Dermis microvascular lymphatic vessel endothelial cell (primary cell): Measurements from ENCODE around the gene HTRA3. TPM values are rescaled to one million over a fixed set of nuclear protein-coding genes. Genes with fewer than 3 reads are reported as not detected.
A peak's percentile ranks its signal among the peaks of the same experiment; 100 is the strongest.

ENCODE experiments used
- DNase-seq, 2 donors: peaks; one replicate each; pipeline versions ENCODE4 v3.0.0 to v3.0.0-alpha.2; 2010; ENCODE audit warnings: low read depth in 2 of 2
- total RNA-seq: library from RNA; depleted of rRNA; stranded (reverse); fragments of >200 nt; gene quantifications from 2 replicates; pipeline ENCODE4 v1.2.1, GENCODE V29; 2014

HTRA3 gene
- total RNA-seq, 1 donor from 2014 or later: 1.4 TPM

DNA sequence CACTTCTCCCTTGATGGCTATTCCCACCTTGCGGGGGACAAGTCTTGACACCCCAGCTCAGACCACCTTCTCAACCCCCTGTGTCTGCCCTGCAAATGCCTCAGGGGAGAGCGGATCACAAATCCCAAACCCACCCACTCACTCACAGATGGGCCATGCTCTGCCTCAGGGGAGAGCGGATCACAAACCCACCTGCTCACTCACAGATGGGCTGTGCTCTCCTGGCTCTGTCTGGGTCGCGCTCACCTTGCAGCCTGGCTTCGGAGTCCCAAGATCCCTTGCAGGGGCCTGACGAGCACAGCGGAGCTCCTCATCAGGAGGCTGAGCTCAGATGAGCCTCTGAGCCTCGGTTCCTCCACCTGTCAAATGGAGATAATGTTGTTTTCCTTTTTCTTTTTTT is 38.6 kb downstream of the HTRA3 start:
- no peak for DNase-seq

DNA sequence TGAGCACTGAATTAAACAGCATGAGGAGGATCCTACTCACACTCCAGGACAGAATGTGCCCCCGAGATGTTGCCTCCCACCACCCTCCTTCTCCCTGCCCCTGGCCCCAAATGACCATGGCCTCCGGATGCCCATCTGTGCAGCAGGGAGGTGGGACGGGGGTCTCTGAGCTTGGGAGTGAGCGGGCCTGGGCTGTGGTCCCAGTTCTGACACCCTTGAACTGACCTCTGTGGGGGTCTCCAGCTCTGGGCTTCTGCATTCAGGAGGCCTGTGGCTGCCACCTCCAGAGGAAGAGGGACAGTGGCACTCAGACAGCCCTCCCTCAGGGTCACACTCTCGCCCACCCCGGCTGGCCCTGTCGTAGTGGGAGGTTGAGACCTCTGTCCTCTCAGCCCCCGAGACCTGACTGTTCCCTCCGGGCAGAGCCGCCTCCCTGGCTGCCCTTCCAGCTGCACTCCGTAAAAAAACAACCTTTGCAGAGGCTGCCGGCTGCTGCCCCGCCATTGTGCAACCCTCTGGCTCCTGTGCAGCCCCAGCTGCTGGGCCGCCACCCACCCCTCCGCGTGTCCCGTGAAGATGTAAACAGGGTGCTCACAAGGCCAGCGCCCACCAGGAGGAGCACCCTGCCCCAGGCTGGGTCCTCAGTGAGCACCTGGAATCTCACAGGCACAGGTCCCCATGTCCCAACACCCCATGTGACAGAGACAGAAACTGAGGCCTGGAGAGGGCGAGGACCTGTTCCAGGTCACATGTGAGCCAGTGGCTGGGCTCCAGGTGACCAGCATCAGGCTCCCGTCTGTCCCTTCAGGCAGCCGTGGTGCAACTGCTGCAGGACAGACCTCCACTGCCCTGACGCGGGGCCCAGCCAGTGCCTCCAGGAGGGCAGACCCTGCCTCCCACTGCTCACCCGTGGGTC is 39.6 kb downstream of the HTRA3 start:
- DNase-seq: no peak

DNA sequence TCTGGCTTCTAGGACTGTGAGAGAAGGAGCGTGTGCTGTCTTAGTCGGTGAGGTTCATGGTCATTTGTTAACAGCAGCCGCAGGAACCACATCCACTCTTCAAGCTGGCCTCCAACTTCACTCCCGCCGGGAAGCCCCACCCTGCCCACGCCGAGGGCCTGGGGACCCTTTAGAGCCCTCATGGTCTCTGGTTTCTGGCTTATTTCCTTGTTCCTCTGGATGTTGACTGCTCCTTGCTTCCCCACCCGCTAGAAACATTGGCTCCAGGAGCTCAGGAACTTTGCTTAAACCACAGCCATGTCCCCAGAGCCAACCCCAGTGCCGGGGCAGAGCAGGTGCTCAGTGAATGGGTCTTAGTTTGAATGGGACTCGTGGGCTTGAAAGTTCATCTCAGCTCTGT is 40.8 kb downstream of the HTRA3 start:
- no peak for DNase-seq

DNA sequence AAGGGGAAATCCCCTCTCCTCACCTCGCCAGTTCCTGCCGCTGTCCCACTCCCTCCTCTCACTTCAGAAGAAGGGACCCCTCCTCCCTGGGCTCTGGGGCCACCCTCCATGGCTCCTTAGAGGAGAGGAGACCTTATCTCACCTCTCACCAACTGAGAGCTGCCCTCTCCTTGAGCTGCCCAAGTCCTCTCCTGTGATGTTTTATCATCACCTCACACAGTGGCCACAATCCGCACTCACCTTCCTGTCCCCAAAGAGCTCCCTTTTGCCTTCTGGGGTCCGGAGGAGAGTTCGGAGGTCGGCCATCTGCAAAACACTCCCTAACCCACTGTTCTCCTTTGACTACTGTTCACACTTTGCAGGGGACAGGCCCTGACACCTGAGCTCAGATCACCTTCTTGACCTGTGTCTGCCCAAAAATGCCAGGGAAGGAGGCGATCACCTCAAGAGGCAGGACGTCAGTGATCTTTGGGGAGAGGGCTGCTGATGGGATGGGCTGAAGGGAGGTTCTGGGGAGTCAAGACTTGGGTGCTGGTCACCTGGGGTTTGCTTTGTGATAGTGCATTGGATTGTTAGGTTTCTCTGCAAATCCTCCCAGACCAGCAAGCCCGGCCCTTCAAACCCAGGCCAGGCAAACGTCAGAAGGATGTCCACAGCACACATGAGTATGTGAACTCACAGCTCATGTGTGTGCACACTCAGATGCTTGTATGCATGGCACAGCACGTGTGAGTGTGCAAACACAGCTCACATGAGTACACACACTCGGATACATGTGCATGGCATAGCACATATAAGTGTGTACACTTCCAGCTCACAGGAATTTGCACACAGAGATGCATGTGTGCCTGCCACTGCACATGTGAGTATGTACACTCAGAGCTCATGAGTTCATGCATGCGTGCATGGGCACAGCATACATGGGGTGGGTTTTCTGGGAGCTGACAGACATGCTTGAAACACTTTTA is 41.8 kb downstream of the HTRA3 start:
- no peak for DNase-seq

DNA sequence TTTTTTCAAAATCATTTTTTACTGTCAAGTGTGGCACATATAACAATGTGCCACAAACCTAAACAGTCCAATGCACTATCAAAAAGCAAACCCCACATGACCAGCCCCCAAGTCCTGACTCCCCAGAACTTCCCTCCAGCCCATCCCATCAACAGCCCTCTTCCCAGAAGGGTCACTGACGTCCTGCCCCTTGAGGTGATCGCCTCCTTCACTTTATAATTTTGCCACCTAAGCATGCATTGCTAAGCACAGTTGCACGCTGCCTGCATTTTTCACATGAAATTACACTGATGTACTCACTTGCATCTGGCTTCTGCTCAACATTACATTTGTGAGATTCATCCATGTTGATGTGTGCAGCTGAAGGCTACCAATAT is 42.5 kb downstream of the HTRA3 start:
- DNase-seq: no peak

DNA sequence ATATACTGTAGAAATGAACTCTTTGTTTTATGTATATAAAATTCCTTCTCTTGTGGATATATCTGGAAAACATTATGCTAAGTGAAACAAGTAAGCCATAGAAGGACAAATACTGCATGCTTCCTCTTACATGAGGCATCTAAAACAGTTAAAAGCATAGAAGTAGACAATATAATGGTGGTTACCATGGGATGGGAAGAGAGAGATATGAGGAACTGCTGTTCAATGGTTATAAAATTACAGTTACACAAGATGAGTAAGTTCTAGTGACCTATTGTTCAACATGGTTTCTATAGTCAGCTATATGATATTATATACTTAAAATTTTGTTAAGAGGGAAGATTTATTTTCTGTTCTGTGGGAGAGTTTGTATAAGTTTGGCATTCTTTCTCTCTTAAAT is 43.4 kb downstream of the HTRA3 start:
- no peak for DNase-seq

DNA sequence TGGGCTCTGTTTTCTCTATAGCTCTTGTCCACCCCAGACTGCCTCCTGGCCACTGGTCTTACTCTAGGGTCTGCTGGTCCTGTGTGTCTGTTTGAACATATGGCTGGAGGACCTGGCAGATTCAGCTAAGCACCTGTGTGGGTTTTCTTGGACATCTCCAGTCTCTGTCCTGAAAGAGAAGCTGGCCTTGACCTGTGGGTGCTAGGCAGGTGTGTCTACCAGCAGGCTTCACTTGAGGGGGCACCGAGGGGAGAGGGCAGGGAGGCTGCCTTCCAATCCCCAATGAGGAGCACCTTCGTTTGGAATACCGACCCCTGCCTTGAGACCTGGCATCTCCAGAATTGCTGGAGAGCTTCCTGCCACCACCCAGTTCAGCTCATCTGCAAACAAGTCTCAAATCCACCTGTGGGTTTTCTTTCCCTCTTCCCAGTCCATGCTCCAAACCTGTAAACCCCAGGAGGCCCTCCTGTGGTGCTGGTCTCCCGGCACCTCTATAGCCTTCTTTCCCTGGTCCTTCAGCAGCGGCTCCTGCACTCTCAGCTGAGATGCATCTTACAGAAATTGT is 45.2 kb downstream of the HTRA3 start:
- no peak for DNase-seq

DNA sequence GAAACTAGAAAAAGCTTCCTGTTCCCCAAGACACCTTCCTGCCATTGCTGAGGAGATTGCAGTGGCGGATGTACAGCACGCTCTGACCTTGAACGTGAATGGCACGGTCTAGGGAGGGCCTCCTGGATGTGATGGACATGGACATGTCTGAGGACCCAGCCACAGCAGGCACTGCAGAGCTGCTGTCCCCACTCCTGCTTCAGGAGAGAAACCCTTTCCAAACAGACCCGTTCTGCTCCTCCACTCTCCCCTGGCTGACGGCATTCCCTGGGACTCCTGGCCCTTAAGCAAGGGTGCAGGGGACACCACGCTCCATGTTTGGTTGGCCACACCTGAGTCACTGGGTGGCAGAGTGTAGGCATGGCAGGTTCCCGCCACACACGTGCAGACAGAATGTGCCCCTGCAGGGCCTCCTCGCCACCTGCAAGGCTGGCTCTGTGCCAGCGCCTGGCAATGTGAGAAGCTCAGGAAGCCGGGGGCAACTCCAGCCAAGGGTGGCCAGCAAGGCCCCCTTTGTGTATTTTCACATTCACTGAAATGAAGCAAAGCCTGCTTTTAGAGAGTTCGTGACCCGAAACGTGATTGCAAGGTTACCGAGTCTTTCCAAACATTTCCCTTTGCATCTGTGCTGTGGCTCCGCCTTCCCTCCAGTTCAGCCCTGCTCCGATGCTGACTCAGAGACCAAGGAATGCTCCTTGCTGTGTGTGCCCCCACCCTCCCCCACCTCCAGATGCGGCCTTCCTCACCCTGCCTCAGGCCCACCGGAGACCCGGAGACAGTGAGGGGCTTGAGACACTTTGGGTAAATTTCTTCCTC is 46.1 kb downstream of the HTRA3 start:
- peak in 1 of 2 donors; percentile 67 for DNase-seq

DNA sequence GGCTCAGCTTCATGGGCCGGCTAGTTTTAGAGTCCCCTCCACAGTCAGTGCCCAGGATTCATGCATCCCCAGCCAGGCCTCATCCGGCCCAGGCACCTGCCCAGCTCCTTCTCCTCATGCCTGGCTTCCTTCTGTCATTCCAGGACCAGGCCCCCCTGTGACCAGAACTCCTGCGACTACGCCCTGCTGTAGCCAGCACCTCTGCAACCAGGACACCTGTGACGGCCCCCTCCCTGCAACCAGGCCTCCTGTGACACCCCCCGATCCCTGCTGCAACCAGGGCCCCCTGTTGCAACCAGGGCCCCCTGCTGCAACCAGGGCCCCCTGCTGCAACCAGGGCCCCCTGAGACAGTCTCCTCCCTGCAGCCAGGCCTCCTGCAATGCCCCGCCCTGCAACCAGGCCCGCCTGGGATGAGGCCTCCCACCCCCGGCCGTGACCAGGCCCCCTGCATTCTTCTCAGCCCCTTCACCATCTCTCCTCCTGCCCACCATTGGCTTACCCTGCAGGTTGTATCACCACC is 46.8 kb downstream of the HTRA3 start:
- no peak for DNase-seq

DNA sequence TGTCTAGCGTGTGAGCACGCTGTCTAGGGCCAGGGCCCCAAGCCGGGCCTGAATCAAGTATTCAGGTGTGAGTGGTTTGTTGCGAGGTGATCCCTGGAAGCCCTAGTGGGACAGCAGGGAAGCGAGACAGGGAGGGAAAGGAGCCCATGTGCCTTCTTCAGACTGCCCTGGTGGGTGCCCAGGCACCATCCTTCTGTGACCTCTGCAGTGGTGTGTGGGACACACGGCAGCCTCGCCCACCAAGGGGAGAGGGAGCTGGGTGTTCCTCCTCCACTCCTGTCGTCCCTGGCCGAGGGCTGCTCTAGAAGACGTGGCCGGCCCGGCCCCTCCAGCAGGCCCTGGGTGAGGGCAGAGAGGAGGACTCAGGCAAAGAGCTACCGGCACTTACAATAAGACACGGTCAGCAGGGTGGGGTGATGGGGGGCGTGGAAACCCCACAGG is 47.4 kb downstream of the HTRA3 start:
- DNase-seq: no peak

DNA sequence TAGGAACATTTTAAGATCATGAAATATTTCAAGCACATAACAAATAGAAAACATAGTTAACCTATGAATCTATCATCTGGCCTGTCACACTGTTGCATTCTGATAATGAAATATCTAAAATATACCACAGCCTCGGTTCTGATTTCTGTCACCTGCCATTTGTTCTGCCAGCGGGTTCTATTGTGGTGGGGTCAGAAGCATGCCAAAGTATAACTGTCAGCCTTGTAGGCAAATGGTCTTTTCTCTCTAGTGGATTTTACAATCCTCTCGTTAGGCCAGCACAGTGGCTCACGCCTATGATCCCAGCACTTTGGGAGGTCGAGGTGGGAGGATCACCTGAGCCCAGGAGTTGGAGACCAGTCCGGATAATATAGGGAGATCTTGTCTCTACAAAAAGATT is 47.9 kb downstream of the HTRA3 start:
- DNase-seq: no peak

DNA sequence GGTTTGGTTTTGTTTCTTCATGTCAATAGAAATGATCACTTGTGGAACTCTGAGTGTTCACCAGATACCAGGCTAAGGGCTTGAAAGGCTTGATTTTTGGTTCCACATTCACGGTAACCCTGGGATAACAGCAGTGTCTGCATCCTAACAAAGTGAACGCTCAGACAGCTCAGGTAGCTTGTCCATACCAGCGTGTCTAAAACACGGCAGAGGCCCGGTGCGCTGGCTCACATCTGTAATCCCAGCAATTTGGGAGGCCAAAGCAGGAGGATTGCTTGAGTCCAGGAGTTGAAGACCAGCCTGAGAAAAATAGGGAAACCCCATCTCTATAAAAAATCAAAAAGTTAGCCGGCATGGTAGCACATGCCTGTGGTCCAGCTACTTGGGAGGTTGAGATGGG is 49.0 kb downstream of the HTRA3 start:
- no peak for DNase-seq

DNA sequence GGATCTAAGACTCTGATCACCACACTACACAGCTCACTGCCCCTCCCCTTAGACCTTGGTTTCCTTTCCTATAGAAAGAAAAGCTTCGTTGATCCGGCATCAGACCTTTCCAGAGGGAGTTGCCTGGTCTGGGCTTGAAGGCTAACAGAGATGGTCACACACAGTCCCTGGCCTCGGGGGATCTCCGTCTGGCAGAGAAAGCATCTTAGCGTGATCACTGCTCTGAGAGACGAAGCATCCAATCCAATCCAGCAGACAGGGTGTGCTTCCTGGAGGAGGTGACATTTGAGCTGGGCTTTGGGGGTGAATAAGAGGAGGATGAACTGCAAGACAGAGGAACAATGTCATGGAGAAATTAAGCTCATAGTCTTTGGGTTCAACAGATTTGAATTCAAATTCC is 49.5 kb downstream of the HTRA3 start:
- no peak for DNase-seq

DNA sequence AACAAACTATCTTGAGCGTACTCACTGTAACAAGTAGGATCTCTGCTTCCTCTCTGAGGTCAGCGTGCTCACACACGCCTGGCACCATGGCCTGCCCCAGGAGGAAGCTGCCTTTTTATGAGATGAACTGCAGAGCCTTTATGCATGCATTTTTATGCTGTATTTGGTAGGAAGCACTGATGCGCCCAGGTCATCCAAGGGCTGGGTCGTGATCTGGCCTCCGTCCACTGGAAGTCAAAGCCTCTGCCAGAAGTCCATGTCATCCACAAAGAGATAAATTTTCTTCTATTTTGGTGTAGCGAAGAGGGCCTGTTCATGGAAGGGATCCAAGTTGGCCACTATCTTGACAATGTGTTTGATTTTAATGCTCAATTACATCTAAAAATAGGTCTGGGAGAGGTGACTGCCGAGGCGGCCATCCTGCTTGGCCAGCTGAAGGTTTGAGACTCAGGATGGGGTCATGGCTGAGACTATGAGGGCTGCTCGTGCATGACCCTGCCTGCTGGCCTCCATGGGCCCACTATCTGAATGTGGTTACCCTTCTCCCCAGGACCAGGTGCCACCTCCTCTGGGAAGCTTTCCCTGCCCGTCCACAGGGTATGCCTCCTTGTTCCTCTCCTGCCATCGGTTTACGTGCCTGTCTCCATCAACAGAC is 50.3 kb downstream of the HTRA3 start:
- no peak for DNase-seq

DNA sequence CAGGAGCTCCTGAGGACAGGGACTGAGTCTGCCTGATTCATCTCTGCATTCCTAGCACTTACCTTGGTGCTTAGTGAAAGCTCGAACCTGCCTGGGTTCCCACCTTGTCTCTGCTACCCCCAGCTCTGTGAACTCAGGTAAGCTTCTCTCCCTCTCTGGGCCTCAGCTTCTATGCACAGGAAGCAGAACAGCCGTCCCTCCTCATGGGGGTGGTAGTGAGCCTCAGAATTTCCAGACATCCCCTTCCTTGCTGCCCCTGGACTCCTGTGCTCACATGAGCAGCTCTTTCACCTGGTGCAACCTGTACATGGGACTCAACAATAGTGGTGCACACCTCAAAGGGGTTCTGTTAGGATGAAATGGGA is 50.8 kb downstream of the HTRA3 start:
- DNase-seq: no peak

DNA sequence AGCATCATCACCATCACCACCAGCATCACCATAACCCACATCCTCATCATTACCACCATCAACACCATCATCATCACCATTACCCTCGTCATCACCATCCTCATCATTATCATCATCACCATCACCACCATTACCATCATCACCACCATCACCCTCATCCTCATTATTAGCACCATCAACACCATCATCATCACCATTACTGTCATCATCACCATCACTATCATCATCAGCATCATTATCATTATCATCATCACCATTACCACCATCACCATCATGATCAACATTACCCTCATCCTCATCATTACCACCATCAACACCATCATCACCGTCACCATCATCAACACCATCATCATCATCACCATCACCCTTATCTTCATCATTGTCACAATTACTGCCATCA is 51.7 kb downstream of the HTRA3 start:
- no peak for DNase-seq

DNA sequence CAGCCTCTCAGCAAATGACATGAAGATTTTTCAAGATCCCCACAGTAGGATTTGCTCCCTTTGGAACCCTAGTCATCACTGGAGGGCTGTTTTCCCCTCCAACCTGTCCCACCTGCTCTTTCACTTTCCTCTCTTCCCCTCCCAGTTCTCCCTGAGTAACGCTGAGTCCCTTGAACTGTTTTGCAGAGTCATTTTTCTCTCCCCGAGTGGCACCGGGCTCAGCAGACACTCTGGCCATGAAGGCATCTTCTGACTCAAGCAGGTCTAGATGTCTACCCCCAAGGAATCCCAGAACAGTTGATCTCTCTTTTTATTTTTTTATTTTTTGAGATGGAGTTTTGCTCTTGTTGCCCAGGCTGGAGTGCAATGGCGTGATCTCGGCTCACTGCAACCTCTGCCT is 52.2 kb downstream of the HTRA3 start:
- no peak for DNase-seq

DNA sequence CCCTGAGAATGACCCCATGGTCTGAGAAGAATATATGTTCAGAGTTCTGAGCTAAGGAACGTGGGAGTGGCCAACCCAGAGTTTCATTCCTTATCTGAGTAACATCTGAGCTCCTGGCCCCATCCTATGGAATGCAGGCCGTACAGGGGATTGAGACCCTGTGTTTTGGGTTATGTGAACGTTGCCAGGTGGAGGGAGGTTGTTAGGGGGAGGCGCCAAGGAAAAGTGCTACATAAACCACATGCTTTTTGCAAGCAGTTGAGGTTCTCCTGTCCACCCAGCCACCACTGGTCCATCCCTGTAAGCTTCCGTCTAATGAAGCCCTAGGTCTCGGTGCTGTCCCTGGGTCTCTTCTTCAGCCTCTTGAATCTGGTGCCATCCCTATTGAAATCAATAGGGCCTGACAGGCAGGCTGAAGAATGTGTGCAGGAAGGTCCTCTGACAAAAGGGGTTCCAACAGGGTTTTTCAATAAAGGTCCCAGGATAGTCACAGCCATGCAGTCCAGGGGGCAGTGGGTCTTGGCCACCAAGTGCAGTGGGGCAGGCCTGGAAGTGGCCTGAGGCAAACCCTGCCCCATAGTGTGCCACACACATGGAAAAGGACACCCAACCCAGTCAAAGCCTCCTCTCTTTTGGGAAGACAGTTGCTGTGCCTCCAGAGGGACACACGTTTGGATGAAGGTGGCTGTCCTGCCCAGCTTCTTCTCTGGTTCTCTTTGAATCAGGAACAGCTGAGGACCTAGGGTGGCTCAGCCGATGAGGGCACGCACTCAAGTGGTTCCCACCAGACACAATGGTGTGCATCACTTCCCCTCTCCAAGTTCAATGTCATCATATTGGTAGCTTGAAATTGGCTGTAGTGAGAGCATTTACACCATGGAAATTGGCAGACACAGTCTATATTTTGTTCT is 53.5 kb downstream of the HTRA3 start:
- no peak for DNase-seq

DNA sequence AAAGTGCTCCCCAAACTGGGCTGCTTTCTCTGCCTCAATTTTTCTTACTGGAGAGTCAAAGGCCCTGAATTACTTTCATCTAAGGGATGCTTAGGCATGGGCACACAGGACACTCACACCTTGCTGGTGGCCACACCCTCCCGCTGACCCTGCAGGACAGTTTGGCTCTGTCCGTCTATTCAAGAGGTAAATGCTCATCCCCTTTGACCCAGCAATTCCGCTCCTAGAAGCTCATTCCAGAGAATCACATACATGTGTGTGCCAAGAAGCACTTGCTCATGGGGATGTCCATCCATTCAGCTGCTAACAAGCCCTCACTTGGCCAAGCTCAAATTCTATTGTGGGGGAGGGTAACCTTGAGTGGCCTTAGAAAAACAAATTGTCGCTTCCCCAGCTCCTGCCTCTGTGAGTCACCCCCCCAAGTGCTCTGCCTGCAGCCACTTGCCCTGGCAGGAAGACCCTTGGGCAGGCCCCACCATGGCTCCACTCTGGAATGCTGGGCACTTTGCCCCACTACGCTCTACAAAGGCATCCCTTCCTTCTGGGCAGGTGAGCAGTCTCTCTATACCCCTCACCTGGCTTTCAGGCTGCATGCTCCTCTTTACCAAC is 54.5 kb downstream of the HTRA3 start:
- DNase-seq: no peak
